Measurements from ENCODE around the gene LRRC4C. TPM values are rescaled to one million over a fixed set of nuclear protein-coding genes. Genes with fewer than 3 reads are reported as not detected.

LRRC4C gene
- 21.3 and 24.3 TPM in 2 replicates for polyA plus RNA-seq
- 92.3 and 97.0 TPM in 2 replicates for polyA minus RNA-seq

DNA sequence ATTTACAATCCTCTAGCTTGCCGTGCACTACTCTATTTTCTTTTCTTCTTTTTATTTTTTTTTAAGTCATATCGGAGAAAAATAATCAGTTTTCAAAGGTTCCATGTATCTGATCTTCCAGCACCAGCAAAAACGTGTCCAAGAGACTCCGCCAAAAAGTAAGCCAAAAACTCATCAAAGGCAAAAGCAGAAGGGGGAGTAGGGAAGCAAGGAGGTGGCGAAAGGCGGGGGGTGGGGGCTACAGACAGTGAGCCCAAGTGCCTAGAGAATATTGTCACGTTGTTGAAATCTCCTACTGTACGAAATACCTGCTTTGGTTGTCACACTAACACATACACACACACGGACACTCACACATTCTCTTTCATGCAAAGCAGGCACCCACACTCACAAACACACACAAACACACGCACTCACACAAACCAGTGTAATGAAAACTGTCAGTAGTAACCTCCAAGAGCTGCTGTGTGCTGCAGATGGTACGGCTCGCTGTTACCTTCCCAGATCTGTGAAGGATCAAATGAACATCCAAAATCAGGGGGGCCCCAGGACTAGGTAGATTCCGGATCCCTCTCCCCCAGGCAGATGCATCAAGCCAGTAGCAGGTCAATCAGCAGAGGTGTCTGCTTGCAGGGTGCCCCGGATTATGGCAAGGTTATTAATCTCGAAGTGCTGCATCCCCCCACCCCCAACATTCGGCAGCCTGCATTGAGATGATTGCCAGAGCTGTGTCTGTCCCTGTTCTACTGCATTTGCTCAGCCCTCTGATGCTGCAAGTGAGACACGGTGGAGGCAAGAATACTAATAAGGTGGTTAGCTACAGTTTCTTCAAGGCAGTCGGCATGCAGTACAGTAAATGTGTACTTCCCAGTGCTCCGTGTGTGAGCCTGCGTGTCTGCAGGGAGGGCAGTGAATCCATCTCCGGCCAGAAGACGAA is at the start of gene LRRC4C:
TSS of gene LRRC4C (minus strand) at position 188 of the 937 bp plus-strand sequence.
- peak within 1 kb of the TSS; percentile 37 for H3K9ac ChIP-seq (ENCODE audit: low read length)
- H3K9me3 ChIP-seq (ENCODE audit: low read length): no peaks in the 10 kb centered on the region
- no peak within 1 kb of the TSS for H3K27ac ChIP-seq (ENCODE audit: low read length)
- no peaks in the 10 kb centered on the region for H4K20me1 ChIP-seq (ENCODE audit: insufficient read depth)
- H3K36me3 ChIP-seq (ENCODE audit: insufficient read depth, low read length): no peaks in the 10 kb centered on the region
- H3K4me2 ChIP-seq (ENCODE audit: low read length): no peak within 1 kb of the TSS
- H3F3A ChIP-seq (ENCODE audit: insufficient read depth, low read length, poor library complexity, severe bottlenecking): no peaks in the 10 kb centered on the region
- no peaks in the 10 kb centered on the region for H3K79me2 ChIP-seq (replicated peaks; ENCODE audit: insufficient read depth, low read length)
- no peaks in the 10 kb centered on the region for H3K27me3 ChIP-seq (ENCODE audit: insufficient read depth, low read depth, low read length)
- TF ChIP-seq TAF1 (IDR thresholded peaks at IDR 0.05; ENCODE audit: low read depth) (no peak), POLR2AphosphoS5 (IDR thresholded peaks at IDR 0.05) (peak; percentile 11)
- H2AFZ ChIP-seq (ENCODE audit: low read depth, low read length): no peak within 1 kb of the TSS
- no peaks in the 10 kb centered on the region for H3K9me2 ChIP-seq (ENCODE audit: insufficient read depth, low read length)
- peak within 1 kb of the TSS; percentile 45 for H3K4me3 ChIP-seq (ENCODE audit: low read length)

DNA sequence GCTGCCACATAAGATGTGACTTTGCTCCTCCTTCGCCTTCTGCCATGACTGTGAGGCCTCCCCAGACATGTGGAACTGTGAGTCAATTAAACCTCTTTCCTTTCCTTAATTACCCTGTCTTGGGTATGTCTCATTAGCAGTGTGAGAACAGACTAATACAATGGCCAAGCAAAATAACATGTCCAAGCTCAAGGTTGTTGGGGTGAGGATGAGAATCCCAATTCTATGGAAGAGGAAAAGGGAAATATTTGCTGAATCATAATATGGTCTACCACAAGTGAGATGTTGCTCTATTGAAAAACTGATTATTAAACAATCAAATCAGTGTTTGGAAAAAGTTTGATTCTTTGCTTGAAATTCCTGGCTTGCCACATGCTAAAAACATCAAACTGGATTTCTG is 48.7 kb upstream of the LRRC4C start:
- Histone ChIP-seq H3K9me3 (ENCODE audit: low read length) (no peaks in the 10 kb centered on the region), H3K27ac (ENCODE audit: low read length) (no peak overlapping the region), H2AFZ (ENCODE audit: low read depth, low read length) (no peak overlapping the region), H3K9me2 (ENCODE audit: insufficient read depth, low read length) (no peaks in the 10 kb centered on the region), H4K20me1 (ENCODE audit: insufficient read depth) (no peaks in the 10 kb centered on the region), H3K79me2 (replicated peaks; ENCODE audit: insufficient read depth, low read length) (no peaks in the 10 kb centered on the region), H3K4me3 (ENCODE audit: low read length) (no peak overlapping the region), H3K36me3 (ENCODE audit: insufficient read depth, low read length) (no peaks in the 10 kb centered on the region), H3K4me2 (ENCODE audit: low read length) (no peak overlapping the region), H3K9ac (ENCODE audit: low read length) (no peak overlapping the region), H3K27me3 (ENCODE audit: insufficient read depth, low read depth, low read length) (no peaks in the 10 kb centered on the region), H3F3A (ENCODE audit: insufficient read depth, low read length, poor library complexity, severe bottlenecking) (no peaks in the 10 kb centered on the region)
- TF ChIP-seq CTCF (IDR thresholded peaks at IDR 0.05; ENCODE audit: poor library complexity, severe bottlenecking) (no peak), SMC3 (conservative IDR thresholded peaks at IDR 0.05; ENCODE audit: poor library complexity) (no peak), RAD21 (conservative IDR thresholded peaks at IDR 0.05) (no peak), TAF1 (IDR thresholded peaks at IDR 0.05; ENCODE audit: low read depth) (no peak), MXI1 (conservative IDR thresholded peaks at IDR 0.05; ENCODE audit: poor library complexity, severe bottlenecking) (no peak), EZH2 (IDR thresholded peaks at IDR 0.05; ENCODE audit: borderline replicate concordance, insufficient read depth, low read length, poor library complexity, severe bottlenecking) (no peak), POLR2AphosphoS5 (IDR thresholded peaks at IDR 0.05) (no peak), EP300 (conservative IDR thresholded peaks at IDR 0.05; ENCODE audit: poor library complexity, severe bottlenecking) (no peak), REST (IDR thresholded peaks at IDR 0.05; ENCODE audit: borderline replicate concordance) (no peak)

All from neural cell (in vitro differentiated cells).